ENCODE measurements around the gene SPAG9. TPM values are rescaled to one million over a fixed set of nuclear protein-coding genes. Genes with fewer than 3 reads are reported as not detected.

SPAG9 gene
- total and polyA plus RNA-seq, 2 experiments from 2014 or later = 13.7 to 45.0 TPM

GRCh38 chr17:50952889-50953288 is 167.8 kb downstream of the SPAG9 start:
- Histone ChIP-seq H3K27me3 (ENCODE audit: insufficient read depth) (no peaks in the 10 kb centered on the region), H3K79me2 (replicated peaks; ENCODE audit: insufficient read depth) (no peaks in the 10 kb centered on the region), H4K20me1 (replicated peaks; ENCODE audit: insufficient read depth) (no peaks in the 10 kb centered on the region), H3F3A (replicated peaks; ENCODE audit: low read depth) (no peaks in the 10 kb centered on the region), H3K4me1 (ENCODE audit: insufficient read depth) (peaks cover 36% of the 10 kb centered on the region), H3K4me2 (no peak overlapping the region), H3K4me3 (no peak overlapping the region), H3K27ac (ENCODE audit: low read depth) (no peak overlapping the region), H2AFZ (no peak overlapping the region), H3K36me3 (ENCODE audit: insufficient read depth) (no peaks in the 10 kb centered on the region), H3K9me2 (ENCODE audit: insufficient read depth) (no peaks in the 10 kb centered on the region)
- Mint-ChIP-seq H3K36me3 (ENCODE audit: low read depth) (no peaks in the 10 kb centered on the region), H3K4me1 (peaks cover 55% of the 10 kb centered on the region), H3K27ac (no peak overlapping the region), H3K9me3 (no peaks in the 10 kb centered on the region), H3K4me3 (no peak overlapping the region), H3K27me3 (ENCODE audit: insufficient read depth, low read depth, poor library complexity) (peaks cover 9% of the 10 kb centered on the region)
- DNase-seq (ENCODE audit: low spot score) (no peak), ATAC-seq (no peak)
- TF ChIP-seq, protein P1, sequence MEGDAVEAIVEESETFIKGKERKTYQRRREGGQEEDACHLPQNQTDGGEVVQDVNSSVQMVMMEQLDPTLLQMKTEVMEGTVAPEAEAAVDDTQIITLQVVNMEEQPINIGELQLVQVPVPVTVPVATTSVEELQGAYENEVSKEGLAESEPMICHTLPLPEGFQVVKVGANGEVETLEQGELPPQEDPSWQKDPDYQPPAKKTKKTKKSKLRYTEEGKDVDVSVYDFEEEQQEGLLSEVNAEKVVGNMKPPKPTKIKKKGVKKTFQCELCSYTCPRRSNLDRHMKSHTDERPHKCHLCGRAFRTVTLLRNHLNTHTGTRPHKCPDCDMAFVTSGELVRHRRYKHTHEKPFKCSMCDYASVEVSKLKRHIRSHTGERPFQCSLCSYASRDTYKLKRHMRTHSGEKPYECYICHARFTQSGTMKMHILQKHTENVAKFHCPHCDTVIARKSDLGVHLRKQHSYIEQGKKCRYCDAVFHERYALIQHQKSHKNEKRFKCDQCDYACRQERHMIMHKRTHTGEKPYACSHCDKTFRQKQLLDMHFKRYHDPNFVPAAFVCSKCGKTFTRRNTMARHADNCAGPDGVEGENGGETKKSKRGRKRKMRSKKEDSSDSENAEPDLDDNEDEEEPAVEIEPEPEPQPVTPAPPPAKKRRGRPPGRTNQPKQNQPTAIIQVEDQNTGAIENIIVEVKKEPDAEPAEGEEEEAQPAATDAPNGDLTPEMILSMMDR (conservative IDR thresholded peaks at IDR 0.05; ENCODE audit: low read depth in 2 of 2) = no peak
- TF ChIP-seq ZNF114 (CRISPR knock-in tag; IDR thresholded peaks at IDR 0.05) (no peak), EZH2phosphoT487 (IDR thresholded peaks at IDR 0.05; ENCODE audit: unreplicated experiment) (no peak), REST (IDR thresholded peaks at IDR 0.05; ENCODE audit: unreplicated experiment) (no peak), ETS1 (IDR thresholded peaks at IDR 0.05) (no peak), STAT1 (IDR thresholded peaks at IDR 0.05; ENCODE audit: unreplicated experiment) (no peak), ZNF331 (CRISPR knock-in tag; IDR thresholded peaks at IDR 0.05; ENCODE audit: low read depth) (no peak)
- TF ChIP-seq, protein P2, sequence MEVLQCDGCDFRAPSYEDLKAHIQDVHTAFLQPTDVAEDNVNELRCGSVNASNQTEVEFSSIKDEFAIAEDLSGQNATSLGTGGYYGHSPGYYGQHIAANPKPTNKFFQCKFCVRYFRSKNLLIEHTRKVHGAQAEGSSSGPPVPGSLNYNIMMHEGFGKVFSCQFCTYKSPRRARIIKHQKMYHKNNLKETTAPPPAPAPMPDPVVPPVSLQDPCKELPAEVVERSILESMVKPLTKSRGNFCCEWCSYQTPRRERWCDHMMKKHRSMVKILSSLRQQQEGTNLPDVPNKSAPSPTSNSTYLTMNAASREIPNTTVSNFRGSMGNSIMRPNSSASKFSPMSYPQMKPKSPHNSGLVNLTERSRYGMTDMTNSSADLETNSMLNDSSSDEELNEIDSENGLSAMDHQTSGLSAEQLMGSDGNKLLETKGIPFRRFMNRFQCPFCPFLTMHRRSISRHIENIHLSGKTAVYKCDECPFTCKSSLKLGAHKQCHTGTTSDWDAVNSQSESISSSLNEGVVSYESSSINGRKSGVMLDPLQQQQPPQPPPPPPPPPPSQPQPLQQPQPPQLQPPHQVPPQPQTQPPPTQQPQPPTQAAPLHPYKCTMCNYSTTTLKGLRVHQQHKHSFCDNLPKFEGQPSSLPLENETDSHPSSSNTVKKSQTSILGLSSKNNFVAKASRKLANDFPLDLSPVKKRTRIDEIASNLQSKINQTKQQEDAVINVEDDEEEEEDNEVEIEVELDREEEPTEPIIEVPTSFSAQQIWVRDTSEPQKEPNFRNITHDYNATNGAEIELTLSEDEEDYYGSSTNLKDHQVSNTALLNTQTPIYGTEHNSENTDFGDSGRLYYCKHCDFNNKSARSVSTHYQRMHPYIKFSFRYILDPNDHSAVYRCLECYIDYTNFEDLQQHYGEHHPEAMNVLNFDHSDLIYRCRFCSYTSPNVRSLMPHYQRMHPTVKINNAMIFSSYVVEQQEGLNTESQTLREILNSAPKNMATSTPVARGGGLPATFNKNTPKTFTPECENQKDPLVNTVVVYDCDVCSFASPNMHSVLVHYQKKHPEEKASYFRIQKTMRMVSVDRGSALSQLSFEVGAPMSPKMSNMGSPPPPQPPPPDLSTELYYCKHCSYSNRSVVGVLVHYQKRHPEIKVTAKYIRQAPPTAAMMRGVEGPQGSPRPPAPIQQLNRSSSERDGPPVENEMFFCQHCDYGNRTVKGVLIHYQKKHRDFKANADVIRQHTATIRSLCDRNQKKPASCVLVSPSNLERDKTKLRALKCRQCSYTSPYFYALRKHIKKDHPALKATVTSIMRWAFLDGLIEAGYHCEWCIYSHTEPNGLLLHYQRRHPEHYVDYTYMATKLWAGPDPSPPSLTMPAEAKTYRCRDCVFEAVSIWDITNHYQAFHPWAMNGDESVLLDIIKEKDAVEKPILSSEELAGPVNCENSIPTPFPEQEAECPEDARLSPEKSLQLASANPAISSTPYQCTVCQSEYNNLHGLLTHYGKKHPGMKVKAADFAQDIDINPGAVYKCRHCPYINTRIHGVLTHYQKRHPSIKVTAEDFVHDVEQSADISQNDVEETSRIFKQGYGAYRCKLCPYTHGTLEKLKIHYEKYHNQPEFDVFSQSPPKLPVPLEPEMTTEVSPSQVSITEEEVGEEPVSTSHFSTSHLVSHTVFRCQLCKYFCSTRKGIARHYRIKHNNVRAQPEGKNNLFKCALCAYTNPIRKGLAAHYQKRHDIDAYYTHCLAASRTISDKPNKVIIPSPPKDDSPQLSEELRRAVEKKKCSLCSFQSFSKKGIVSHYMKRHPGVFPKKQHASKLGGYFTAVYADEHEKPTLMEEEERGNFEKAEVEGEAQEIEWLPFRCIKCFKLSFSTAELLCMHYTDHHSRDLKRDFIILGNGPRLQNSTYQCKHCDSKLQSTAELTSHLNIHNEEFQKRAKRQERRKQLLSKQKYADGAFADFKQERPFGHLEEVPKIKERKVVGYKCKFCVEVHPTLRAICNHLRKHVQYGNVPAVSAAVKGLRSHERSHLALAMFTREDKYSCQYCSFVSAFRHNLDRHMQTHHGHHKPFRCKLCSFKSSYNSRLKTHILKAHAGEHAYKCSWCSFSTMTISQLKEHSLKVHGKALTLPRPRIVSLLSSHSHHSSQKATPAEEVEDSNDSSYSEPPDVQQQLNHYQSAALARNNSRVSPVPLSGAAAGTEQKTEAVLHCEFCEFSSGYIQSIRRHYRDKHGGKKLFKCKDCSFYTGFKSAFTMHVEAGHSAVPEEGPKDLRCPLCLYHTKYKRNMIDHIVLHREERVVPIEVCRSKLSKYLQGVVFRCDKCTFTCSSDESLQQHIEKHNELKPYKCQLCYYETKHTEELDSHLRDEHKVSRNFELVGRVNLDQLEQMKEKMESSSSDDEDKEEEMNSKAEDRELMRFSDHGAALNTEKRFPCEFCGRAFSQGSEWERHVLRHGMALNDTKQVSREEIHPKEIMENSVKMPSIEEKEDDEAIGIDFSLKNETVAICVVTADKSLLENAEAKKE (CRISPR knock-in tag; IDR thresholded peaks at IDR 0.05) = no peak
